Measurements from ENCODE around the gene PRIMA1. TPM values are rescaled to one million over a fixed set of nuclear protein-coding genes. Genes with fewer than 3 reads are reported as not detected.

PRIMA1 gene
- total and polyA plus RNA-seq, 2 experiments from 2014 or later: 2.1 to 3.5 TPM

- H3K27ac Mint-ChIP-seq: no peak overlapping the region
- no peaks in the 10 kb centered on the region for H3K9me2 ChIP-seq (ENCODE audit: insufficient read depth)
- no peaks in the 10 kb centered on the region for H3K79me2 ChIP-seq (replicated peaks; ENCODE audit: insufficient read depth)
- H3K4me3 Mint-ChIP-seq: no peak overlapping the region
- H3K36me3 Mint-ChIP-seq (ENCODE audit: low read depth): no peaks in the 10 kb centered on the region
- no peak for ATAC-seq
- no peaks in the 10 kb centered on the region for H3K27me3 ChIP-seq (ENCODE audit: insufficient read depth)
- no peaks in the 10 kb centered on the region for H3F3A ChIP-seq (replicated peaks; ENCODE audit: low read depth)
- no peak for TF ChIP-seq ZNF462 (CRISPR knock-in tag; IDR thresholded peaks at IDR 0.05)
- no peak for TF ChIP-seq CTCF (conservative IDR thresholded peaks at IDR 0.05; ENCODE audit: low read depth in 2 of 2)
- no peak for TF ChIP-seq NANOG (IDR thresholded peaks at IDR 0.05; ENCODE audit: borderline replicate concordance)
- no peak for TF ChIP-seq POLR2AphosphoS5 (IDR thresholded peaks at IDR 0.05; ENCODE audit: low read depth)
- TF ChIP-seq STAT1 (IDR thresholded peaks at IDR 0.05; ENCODE audit: unreplicated experiment): no peak
- TF ChIP-seq CREB1 (CRISPR knock-in tag; IDR thresholded peaks at IDR 0.05; ENCODE audit: low read depth): no peak
- no peak for TF ChIP-seq ETS1 (IDR thresholded peaks at IDR 0.05)
- TF ChIP-seq ZNF331 (CRISPR knock-in tag; IDR thresholded peaks at IDR 0.05; ENCODE audit: low read depth): no peak
- TF ChIP-seq JUNB (IDR thresholded peaks at IDR 0.05; ENCODE audit: unreplicated experiment): no peak
- no peak for TF ChIP-seq REST (IDR thresholded peaks at IDR 0.05; ENCODE audit: unreplicated experiment)
- no peak for TF ChIP-seq ZNF114 (CRISPR knock-in tag; IDR thresholded peaks at IDR 0.05)
- no peak for TF ChIP-seq EZH2phosphoT487 (IDR thresholded peaks at IDR 0.05; ENCODE audit: unreplicated experiment)
- TF ChIP-seq EZH2 (IDR thresholded peaks at IDR 0.05; ENCODE audit: low read depth, unreplicated experiment): no peak
- peaks cover 9% of the 10 kb centered on the region for H3K27me3 Mint-ChIP-seq (ENCODE audit: insufficient read depth, low read depth, poor library complexity)
- H4K20me1 ChIP-seq (replicated peaks; ENCODE audit: insufficient read depth): 0 out of 2 replicates have a peak, but pooled peaks cover 3% of the 10 kb centered on the region
- no peak for DNase-seq (ENCODE audit: low spot score)
- no peaks in the 10 kb centered on the region for H3K4me1 ChIP-seq (ENCODE audit: insufficient read depth)
- H3K4me1 Mint-ChIP-seq: peaks cover 10% of the 10 kb centered on the region
- H3K4me3 ChIP-seq: no peak overlapping the region
- no peak overlapping the region for H2AFZ ChIP-seq
- no peak overlapping the region for H3K4me2 ChIP-seq
- no peaks in the 10 kb centered on the region for H3K36me3 ChIP-seq (ENCODE audit: insufficient read depth)
- H3K9me3 Mint-ChIP-seq: no peaks in the 10 kb centered on the region
- H3K27ac ChIP-seq (ENCODE audit: low read depth): no peak overlapping the region
Measured at GRCh38 chr14:93775158-93775557, 13.1 kb downstream of the PRIMA1 start.

Measured in GM23338 (cell line).